B cell (primary cell): ENCODE results near the gene DOCK6. TPM values are rescaled to one million over a fixed set of nuclear protein-coding genes. Genes with fewer than 3 reads are reported as not detected.

Experiments
- ATAC-seq: fragments of 200-7000 bp; cut with Tn5 transposase; one replicate; pipeline ENCODE4 v1.10.0; 2021; ENCODE audit warnings: low read depth, mild to moderate bottlenecking, moderate number of reproducible peaks, moderate library complexity
- CTCF ChIA-PET: fragments of 350-600 bp; sonication (Branson Sonifier 250); formaldehyde crosslinking; loops from one replicate; lab custom pipeline; 2021; ENCODE audit warnings: antibody characterized with exemption, inconsistent platforms; lab: Charles Lee
- POLR2A ChIA-PET: fragments of 350-600 bp; sonication (Branson Sonifier 250); formaldehyde crosslinking; loops from one replicate; lab custom pipeline; 2021; ENCODE audit warnings: antibody characterized with exemption; lab: Charles Lee
- DNase-seq: peaks from one replicate; pipeline ENCODE4 v3.0.0; 2013
- H2AFZ ChIP-seq: 2 replicates; pipeline ENCODE4 v1.6.1; 2012; ENCODE audit warnings: mild to moderate bottlenecking, low read depth, low read length; ENCODE audit not compliant: insufficient read depth, poor library complexity, severe bottlenecking
- H3K27ac ChIP-seq, 2 donors: 1 replicate in 1 of 2; 2 replicates in 1 of 2; pipeline ENCODE4 v1.5.1; 2012 to 2013; ENCODE audit warnings: low read length in 2 of 2, mild to moderate bottlenecking in 2 of 2, moderate library complexity in 1 of 2
- H3K27me3 ChIP-seq, 4 experiments: fragments of 200-600 bp in 1 of 4; sonication (generic) in 1 of 4; replicated peaks in 1 of 4; 1 replicate in 2 of 4; 2 replicates in 2 of 4; pipeline versions ENCODE4 v1.6.1 to v1.7.0; 2013 to 2016; ENCODE audit warnings: low read length in 3 of 4, mild to moderate bottlenecking in 2 of 4, mixed read lengths in 1 of 4, moderate library complexity in 1 of 4; ENCODE audit not compliant: insufficient read depth in 4 of 4, control insufficient read depth in 3 of 4; ENCODE audit errors: control extremely low read depth in 1 of 4
- H3K36me3 ChIP-seq, 2 experiments: replicated peaks in 1 of 2; 1 replicate in 1 of 2; 2 replicates in 1 of 2; pipeline versions ENCODE4 v1.6.1 to v1.7.1; 2013; ENCODE audit warnings: low read length in 1 of 2; ENCODE audit not compliant: insufficient read depth in 2 of 2, control insufficient read depth in 1 of 2; ENCODE audit errors: control extremely low read depth in 1 of 2, extremely low read depth in 1 of 2
- H3K4me1 ChIP-seq, 2 donors: fragments of 200-600 bp in 1 of 2; sonication (generic) in 1 of 2; 1 replicate in 1 of 2; 2 replicates in 1 of 2; pipeline versions ENCODE4 v1.5.1 to v1.6.1; 2013 to 2017; ENCODE audit warnings: low read length in 2 of 2; ENCODE audit not compliant: control insufficient read depth in 2 of 2, insufficient read depth in 2 of 2
- H3K4me2 ChIP-seq: replicated peaks from 2 replicates; pipeline ENCODE3; 2012; ENCODE audit warnings: mild to moderate bottlenecking, low read depth, low read length; ENCODE audit not compliant: poor library complexity, severe bottlenecking
- H3K4me3 ChIP-seq, 5 experiments: fragments of 200-600 bp in 1 of 5; sonication (generic) in 1 of 5; 1 replicate in 3 of 5; 2 replicates in 2 of 5; pipeline versions ENCODE4 v1.5.1 to v1.7.0; 2011 to 2016; ENCODE audit warnings: low read length in 4 of 5, mild to moderate bottlenecking in 4 of 5, low read depth in 2 of 5, control low read depth in 1 of 5, moderate library complexity in 1 of 5; ENCODE audit not compliant: insufficient read depth in 1 of 5; ENCODE audit errors: control extremely low read depth in 1 of 5, extremely low read depth in 1 of 5
- H3K79me2 ChIP-seq: fragments of 200-600 bp; sonication (generic); one replicate; pipeline ENCODE4 v1.6.0; 2016; ENCODE audit warnings: low read length; ENCODE audit not compliant: control insufficient read depth, insufficient read depth
- H3K9ac ChIP-seq: fragments of 200-600 bp; sonication (generic); 2 replicates; pipeline ENCODE4 v1.6.1; 2017; ENCODE audit warnings: mild to moderate bottlenecking, low read length, moderate library complexity
- H3K9me3 ChIP-seq, 3 donors: one replicate each; pipeline versions ENCODE4 v1.6.1 to v1.7.1; 2013; ENCODE audit warnings: low read length in 2 of 3; ENCODE audit not compliant: control insufficient read depth in 2 of 3, insufficient read depth in 1 of 3; ENCODE audit errors: control extremely low read depth in 1 of 3
- H4K20me1 ChIP-seq: 2 replicates; pipeline ENCODE4 v1.6.0; 2012; ENCODE audit warnings: mild to moderate bottlenecking, low read length; ENCODE audit not compliant: insufficient read depth, control insufficient read depth, poor library complexity, severe bottlenecking
- H3K27ac Mint-ChIP-seq: one replicate; pipeline ENCODE4 v1.8.0; 2021; ENCODE audit warnings: mixed read lengths
- H3K27me3 Mint-ChIP-seq: one replicate; pipeline ENCODE4 v1.8.0; 2021; ENCODE audit warnings: mixed read lengths
- H3K4me1 Mint-ChIP-seq: one replicate; pipeline ENCODE4 v1.8.0; 2021; ENCODE audit warnings: mixed read lengths
- H3K4me3 Mint-ChIP-seq: one replicate; pipeline ENCODE4 v1.8.0; 2021; ENCODE audit warnings: mixed read lengths
- H3K9me3 Mint-ChIP-seq: one replicate; pipeline ENCODE4 v1.8.0; 2022; ENCODE audit warnings: mixed read lengths; ENCODE audit not compliant: insufficient read depth
- EZH2 ChIP-seq: IDR thresholded peaks from 2 replicates; pipeline ENCODE4 v1.6.1; 2012; ENCODE audit warnings: borderline replicate concordance, low read depth, mild to moderate bottlenecking, moderate library complexity, low read length; ENCODE audit not compliant: insufficient read depth, poor library complexity, severe bottlenecking
- WGBS: methylation state at CpG from one replicate; pipeline ENCODE4 v1.1.5; 2013; ENCODE audit warnings: missing lambda C conversion rate; ENCODE audit not compliant: insufficient coverage; 5-methylcytosine and 5-hydroxymethylcytosine counted together
- intact Hi-C: fragments of 100-400 bp; cut with micrococcal nuclease; formaldehyde crosslinking; loops from one replicate; pipeline ENCODE4 v1.10.0; 2022
- polyA plus RNA-seq: library from polyadenylated mRNA; depleted of rRNA; stranded (reverse); fragments of >200 nt; gene quantifications from 2 replicates; pipeline ENCODE4 v1.2.3, GENCODE V29; 2012
- total RNA-seq, 2 donors: library from RNA; stranded (reverse); fragments of 120-200 nt in 1 of 2; gene quantifications; 1 replicate in 1 of 2; 2 replicates in 1 of 2; pipeline versions ENCODE4 v1.2.3 to v1.2.4, GENCODE V29; 2013 to 2022
- TF ChIP-seq, protein P1 (sequence below): fragments of 200-600 bp; IDR thresholded peaks from one replicate; pipeline ENCODE4 v1.8.0; 2022; ENCODE audit warnings: antibody characterized with exemption, mild to moderate bottlenecking

DOCK6 gene
- total and polyA plus RNA-seq, 2 donors (not counting 1 experiment from before 2014, with no cell fraction given) = 5.3 to 11.9 TPM

DNA sequence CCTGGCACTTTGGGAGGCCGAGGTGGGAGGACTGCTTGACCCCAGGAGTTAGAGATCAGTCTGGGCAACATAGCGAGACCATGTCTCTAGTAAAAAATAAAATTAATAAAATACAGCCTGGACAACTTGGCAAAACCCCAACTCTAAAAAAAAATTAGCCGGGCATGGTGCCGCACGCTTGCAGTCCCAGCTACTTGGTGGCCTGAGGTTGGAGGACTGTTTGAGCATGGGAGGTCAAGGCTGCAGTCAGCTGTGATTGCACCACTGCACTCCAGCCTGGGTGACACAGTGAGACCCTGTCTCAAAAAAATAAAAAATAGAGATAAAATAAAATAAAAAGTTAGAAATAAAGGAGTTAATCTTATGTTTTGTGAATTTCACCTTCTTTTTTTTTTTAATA lies 91.2 kb downstream of the DOCK6 start:
- Histone ChIP-seq H3K79me2 (no peaks in the 10 kb centered on the region), H3K4me1 (no peaks in the 10 kb centered on the region), H3K27ac (no peak overlapping the region), H2AFZ (no peak overlapping the region), H3K9ac (no peak overlapping the region), H3K4me2 (no peak overlapping the region), H3K9me3 (peaks cover 0 to 4% (median 0%) of the 10 kb centered on the region in 3 donors), H3K4me3 (no peak overlapping the region), H3K36me3 (no peaks in the 10 kb centered on the region), H4K20me1 (no peaks in the 10 kb centered on the region), H3K27me3 (no peaks in the 10 kb centered on the region)
- Mint-ChIP-seq H3K9me3 (no peaks in the 10 kb centered on the region), H3K27me3 (peaks cover 3% of the 10 kb centered on the region), H3K27ac (no peak overlapping the region), H3K4me3 (no peak overlapping the region), H3K4me1 (no peaks in the 10 kb centered on the region)
- CTCF ChIA-PET = no interaction called here
- ATAC-seq = no peak
- no peak for DNase-seq
- intact Hi-C loops = no loop called here
- no CpG with 5 or more reads among the region's 5 CpGs for WGBS
- TF ChIP-seq, protein P1, sequence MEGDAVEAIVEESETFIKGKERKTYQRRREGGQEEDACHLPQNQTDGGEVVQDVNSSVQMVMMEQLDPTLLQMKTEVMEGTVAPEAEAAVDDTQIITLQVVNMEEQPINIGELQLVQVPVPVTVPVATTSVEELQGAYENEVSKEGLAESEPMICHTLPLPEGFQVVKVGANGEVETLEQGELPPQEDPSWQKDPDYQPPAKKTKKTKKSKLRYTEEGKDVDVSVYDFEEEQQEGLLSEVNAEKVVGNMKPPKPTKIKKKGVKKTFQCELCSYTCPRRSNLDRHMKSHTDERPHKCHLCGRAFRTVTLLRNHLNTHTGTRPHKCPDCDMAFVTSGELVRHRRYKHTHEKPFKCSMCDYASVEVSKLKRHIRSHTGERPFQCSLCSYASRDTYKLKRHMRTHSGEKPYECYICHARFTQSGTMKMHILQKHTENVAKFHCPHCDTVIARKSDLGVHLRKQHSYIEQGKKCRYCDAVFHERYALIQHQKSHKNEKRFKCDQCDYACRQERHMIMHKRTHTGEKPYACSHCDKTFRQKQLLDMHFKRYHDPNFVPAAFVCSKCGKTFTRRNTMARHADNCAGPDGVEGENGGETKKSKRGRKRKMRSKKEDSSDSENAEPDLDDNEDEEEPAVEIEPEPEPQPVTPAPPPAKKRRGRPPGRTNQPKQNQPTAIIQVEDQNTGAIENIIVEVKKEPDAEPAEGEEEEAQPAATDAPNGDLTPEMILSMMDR = no peak
- no peak for TF ChIP-seq EZH2
- POLR2A ChIA-PET = no interaction called here

DNA sequence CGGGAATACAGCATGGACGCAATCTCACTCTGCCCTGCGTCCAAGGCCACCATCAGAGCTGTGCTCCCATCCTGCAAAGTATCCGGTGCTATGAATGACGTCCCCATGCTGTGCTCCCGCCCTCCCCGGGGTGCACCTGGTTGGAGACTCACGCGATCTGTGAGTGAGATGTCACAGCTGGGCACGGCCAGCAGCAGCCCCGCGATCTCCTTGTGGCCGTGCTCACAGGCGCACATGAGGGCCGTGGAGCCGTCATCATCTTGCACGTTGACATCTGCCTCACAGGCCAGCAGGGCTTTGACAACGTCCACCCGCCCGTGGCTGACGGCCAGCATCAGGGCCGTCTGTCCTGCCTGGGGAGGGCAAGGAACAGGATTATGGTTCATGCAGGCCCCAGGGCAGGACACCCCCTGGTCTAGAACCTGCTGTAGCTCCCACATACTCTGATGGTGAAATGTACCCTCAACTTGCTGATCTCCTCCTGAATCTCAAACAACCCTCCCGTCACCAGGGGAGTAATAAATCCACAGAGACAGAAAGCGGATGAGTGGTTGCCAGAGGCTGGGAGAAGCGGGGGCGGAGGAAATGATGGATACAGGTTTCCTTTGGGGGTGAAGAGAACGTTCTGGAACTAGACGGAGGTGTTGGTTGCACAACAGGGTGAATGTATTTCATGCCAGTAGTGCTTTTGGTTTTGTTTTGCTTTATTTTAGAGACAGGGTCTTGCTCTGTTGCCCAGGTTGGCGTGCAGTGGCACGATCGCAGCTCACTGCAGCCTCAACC lies 92.2 kb downstream of the DOCK6 start:
- no peak overlapping the region for H3K27ac ChIP-seq
- H3K4me2 ChIP-seq = no peak overlapping the region
- TF ChIP-seq, protein P1 = no peak
- no peak for TF ChIP-seq EZH2
- H3K4me1 Mint-ChIP-seq = no peaks in the 10 kb centered on the region
- peaks cover 3% of the 10 kb centered on the region for H3K27me3 Mint-ChIP-seq
- POLR2A ChIA-PET = no interaction called here
- H3K4me3 ChIP-seq = no peak overlapping the region
- no peak overlapping the region for H3K9ac ChIP-seq
- no peak overlapping the region for H2AFZ ChIP-seq
- WGBS = 97% methylated on average over 27 of the region's 31 CpGs
- no peak for ATAC-seq
- no peaks in the 10 kb centered on the region for H3K4me1 ChIP-seq
- no peaks in the 10 kb centered on the region for H3K36me3 ChIP-seq
- intact Hi-C loops = no loop called here
- H3K4me3 Mint-ChIP-seq = no peak overlapping the region
- no peak for DNase-seq
- H3K9me3 Mint-ChIP-seq = no peaks in the 10 kb centered on the region
- no peaks in the 10 kb centered on the region for H3K27me3 ChIP-seq
- H3K9me3 ChIP-seq = peaks cover 0 to 4% (median 0%) of the 10 kb centered on the region in 3 donors
- CTCF ChIA-PET = no interaction called here
- no peak overlapping the region for H3K27ac Mint-ChIP-seq
- no peaks in the 10 kb centered on the region for H4K20me1 ChIP-seq
- H3K79me2 ChIP-seq = no peaks in the 10 kb centered on the region
